Epithelial cell of proximal tubule (primary cell): ENCODE measurements around the gene EFNA4. TPM values are rescaled to one million over a fixed set of nuclear protein-coding genes. Genes with fewer than 3 reads are reported as not detected.

ENCODE experiments used
- DNase-seq: peaks from one replicate; pipeline ENCODE4 v3.0.0-alpha.2; 2011; ENCODE audit warnings: low read depth
- H3K4me3 ChIP-seq: 2 replicates; pipeline ENCODE4 v1.5.1; 2011; ENCODE audit warnings: low read depth, mild to moderate bottlenecking, low read length
- total RNA-seq: library from RNA; depleted of rRNA; stranded (reverse); fragments of >200 nt; gene quantifications from 2 replicates; pipeline ENCODE4 v1.2.3, GENCODE V29; 2015
- TF ChIP-seq, protein P1 (sequence below): conservative IDR thresholded peaks from 2 replicates; pipeline ENCODE4 v1.5.1; 2012; ENCODE audit warnings: low read depth, mild to moderate bottlenecking, low read length

The EFNA4 gene
- total RNA-seq, 1 donor from 2014 or later: 10.8 TPM

DNA sequence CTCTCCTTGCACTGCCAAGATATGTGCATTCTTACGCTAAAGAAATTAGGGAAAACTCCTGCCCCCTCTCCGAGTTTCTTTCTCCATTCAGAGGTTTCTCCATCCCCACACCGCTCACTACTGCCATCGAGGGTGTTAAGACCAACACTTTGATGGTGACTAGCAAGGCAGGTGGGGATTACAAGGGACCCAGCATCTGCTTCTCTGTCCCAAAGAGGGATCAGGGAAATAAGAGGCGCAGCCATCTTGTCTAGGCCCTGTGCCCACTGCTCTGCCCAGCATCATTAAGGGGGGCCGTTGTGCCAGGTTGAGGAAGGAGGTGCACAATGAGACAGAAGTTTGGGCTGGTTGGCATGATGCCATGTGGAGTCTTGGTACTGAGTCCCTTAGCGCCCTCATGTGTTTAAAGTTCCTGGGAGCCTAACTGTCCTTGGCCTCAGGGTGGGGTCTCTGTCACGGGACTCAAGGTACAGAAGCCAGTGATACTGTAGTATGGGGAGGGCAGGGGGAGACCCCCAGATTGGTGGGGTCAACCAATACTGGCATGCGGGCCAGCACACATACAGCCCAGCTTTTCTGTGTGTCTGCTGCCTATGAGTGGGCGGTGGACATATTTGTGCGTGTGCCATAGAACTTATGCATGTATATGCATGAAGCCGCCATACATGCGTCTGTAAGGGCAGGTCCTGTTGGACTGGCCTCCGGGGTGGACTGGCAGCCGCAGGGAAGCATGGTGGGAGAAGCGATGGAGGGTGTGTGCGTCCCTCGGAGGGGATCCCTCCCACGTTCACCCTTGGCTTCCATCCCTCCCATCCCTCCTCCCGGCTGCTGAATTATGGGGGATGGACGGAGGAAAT is 20.6 kb downstream of the EFNA4 start:
- DNase-seq: no peak
- peak overlapping the region; percentile 82 for H3K4me3 ChIP-seq
- TF ChIP-seq, protein P1, sequence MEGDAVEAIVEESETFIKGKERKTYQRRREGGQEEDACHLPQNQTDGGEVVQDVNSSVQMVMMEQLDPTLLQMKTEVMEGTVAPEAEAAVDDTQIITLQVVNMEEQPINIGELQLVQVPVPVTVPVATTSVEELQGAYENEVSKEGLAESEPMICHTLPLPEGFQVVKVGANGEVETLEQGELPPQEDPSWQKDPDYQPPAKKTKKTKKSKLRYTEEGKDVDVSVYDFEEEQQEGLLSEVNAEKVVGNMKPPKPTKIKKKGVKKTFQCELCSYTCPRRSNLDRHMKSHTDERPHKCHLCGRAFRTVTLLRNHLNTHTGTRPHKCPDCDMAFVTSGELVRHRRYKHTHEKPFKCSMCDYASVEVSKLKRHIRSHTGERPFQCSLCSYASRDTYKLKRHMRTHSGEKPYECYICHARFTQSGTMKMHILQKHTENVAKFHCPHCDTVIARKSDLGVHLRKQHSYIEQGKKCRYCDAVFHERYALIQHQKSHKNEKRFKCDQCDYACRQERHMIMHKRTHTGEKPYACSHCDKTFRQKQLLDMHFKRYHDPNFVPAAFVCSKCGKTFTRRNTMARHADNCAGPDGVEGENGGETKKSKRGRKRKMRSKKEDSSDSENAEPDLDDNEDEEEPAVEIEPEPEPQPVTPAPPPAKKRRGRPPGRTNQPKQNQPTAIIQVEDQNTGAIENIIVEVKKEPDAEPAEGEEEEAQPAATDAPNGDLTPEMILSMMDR: peak; percentile 41

GRCh38 chr1:155084722-155085503 is 21.4 kb downstream of the EFNA4 start:
- TF ChIP-seq, protein P1: peak; percentile 90
- peak; percentile 45 for DNase-seq
- H3K4me3 ChIP-seq: peak overlapping the region; percentile 82

GRCh38 chr1:155085504-155086127 is 22.1 kb downstream of the EFNA4 start:
- TF ChIP-seq, protein P1: no peak
- H3K4me3 ChIP-seq: peak overlapping the region; percentile 82
- no peak for DNase-seq

- no peak for DNase-seq
- TF ChIP-seq, protein P1: peak; percentile 82
- H3K4me3 ChIP-seq: peak overlapping the region; percentile 82
Measured at GRCh38 chr1:155086128-155086741, 22.7 kb downstream of the EFNA4 start.

GRCh38 chr1:155086856-155087535 is 23.5 kb downstream of the EFNA4 start:
- TF ChIP-seq, protein P1: no peak
- no peak for DNase-seq
- no peak overlapping the region for H3K4me3 ChIP-seq
